ENCODE data around the gene LRRC8D.

The LRRC8D gene

GRCh38 chr1:89971600-89971999, 150.8 kb downstream of the LRRC8D start:
- peak; percentile 31 for DNase-seq (ENCODE audit: low read depth)
- no peak for TF ChIP-seq CTCF (IDR thresholded peaks at IDR 0.05; ENCODE audit: insufficient read depth, low read depth, low read length, missing control alignments)
- no peak overlapping the region for H3K4me3 ChIP-seq (ENCODE audit: low read depth, low read length)

- no peak for TF ChIP-seq CTCF (IDR thresholded peaks at IDR 0.05; ENCODE audit: insufficient read depth, low read depth, low read length, missing control alignments)
- DNase-seq (ENCODE audit: low read depth) = no peak
- H3K4me3 ChIP-seq (ENCODE audit: low read depth, low read length) = no peak overlapping the region
Measured at GRCh38 chr1:89972024-89972423, 151.2 kb downstream of the LRRC8D start.

- no peak overlapping the region for H3K4me3 ChIP-seq (ENCODE audit: low read depth, low read length)
- DNase-seq (ENCODE audit: low read depth) = no peak
- no peak for TF ChIP-seq CTCF (IDR thresholded peaks at IDR 0.05; ENCODE audit: insufficient read depth, low read depth, low read length, missing control alignments)
Measured at GRCh38 chr1:89973471-89974127, 152.8 kb downstream of the LRRC8D start.

- no peak overlapping the region for H3K4me3 ChIP-seq (ENCODE audit: low read depth, low read length)
- TF ChIP-seq CTCF (IDR thresholded peaks at IDR 0.05; ENCODE audit: insufficient read depth, low read depth, low read length, missing control alignments) = no peak
- no peak for DNase-seq (ENCODE audit: low read depth)
Measured at GRCh38 chr1:89974256-89974655, 153.4 kb downstream of the LRRC8D start.

GRCh38 chr1:89974696-89975470, 154.1 kb downstream of the LRRC8D start:
- no peak overlapping the region for H3K4me3 ChIP-seq (ENCODE audit: low read depth, low read length)
- no peak for DNase-seq (ENCODE audit: low read depth)
- no peak for TF ChIP-seq CTCF (IDR thresholded peaks at IDR 0.05; ENCODE audit: insufficient read depth, low read depth, low read length, missing control alignments)

- H3K4me3 ChIP-seq (ENCODE audit: low read depth, low read length) = no peak overlapping the region
- no peak for TF ChIP-seq CTCF (IDR thresholded peaks at IDR 0.05; ENCODE audit: insufficient read depth, low read depth, low read length, missing control alignments)
- DNase-seq (ENCODE audit: low read depth) = no peak
Measured at GRCh38 chr1:89975540-89976125, 154.8 kb downstream of the LRRC8D start.
